Measurements from ENCODE around the gene SMYD2. TPM values are rescaled to one million over a fixed set of nuclear protein-coding genes. Genes with fewer than 3 reads are reported as not detected.
A peak's percentile ranks its signal among the peaks of the same experiment; 100 is the strongest.

The SMYD2 gene
- total and polyA plus RNA-seq, 2 donors (not counting 1 experiment from before 2014, with no cell fraction given): 23.3 to 39.2 TPM

DNA sequence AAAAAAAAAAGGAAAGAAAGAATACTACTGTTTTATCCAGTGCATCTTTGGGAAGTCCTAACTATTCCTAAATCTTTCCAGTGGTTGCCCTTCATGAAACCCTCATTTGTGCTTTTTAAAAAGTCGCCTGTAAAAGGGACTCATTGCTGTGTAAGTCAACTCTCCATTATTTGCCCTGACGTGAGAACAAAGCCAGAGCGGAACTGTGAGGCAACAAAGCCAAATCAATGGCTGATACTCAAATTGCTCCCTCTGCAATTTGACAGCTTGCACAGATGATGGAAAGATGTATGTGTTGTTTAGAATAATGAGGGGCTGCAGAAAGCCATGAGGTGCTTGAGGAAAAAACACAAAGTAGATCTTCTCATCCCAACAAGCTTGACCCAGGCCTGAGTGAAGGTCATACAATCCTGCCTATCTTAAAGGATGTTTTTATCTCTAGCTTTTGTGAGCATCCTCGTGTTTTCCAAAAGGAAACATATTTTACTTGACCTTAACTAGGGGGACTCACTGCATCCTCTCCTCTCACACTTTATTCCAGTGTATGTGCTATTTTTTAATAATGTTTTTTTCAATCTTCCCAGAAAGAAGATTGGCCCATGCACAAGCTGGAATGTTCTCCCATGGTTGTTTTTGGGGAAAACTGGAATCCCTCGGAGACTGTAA, 33.4 kb downstream of the SMYD2 start:
- H3K27me3 ChIP-seq (ENCODE audit: control insufficient read depth, insufficient read depth, low read length): no peaks in the 10 kb centered on the region
- no peak overlapping the region for H3K27ac ChIP-seq (ENCODE audit: insufficient read depth, low read length)
- DNase-seq (ENCODE audit: low read depth in 2 of 2): no peak
- no peaks in the 10 kb centered on the region for H3K79me2 ChIP-seq (ENCODE audit: control insufficient read depth, insufficient read depth, low read length)
- H3K4me3 ChIP-seq (replicated peaks in 1 of 4; ENCODE audit: control extremely low read depth in 1 of 4, insufficient read depth in 1 of 4, low read depth in 3 of 4, low read length in 4 of 4): no peak overlapping the region
- H3K9ac ChIP-seq (ENCODE audit: insufficient read depth, low read length): no peak overlapping the region
- H3K4me2 ChIP-seq (ENCODE audit: extremely low read depth, insufficient read depth, low read length): no peak overlapping the region
- no peaks in the 10 kb centered on the region for H3K36me3 ChIP-seq (ENCODE audit: control insufficient read depth, insufficient read depth, low read length)
- H4K20me1 ChIP-seq (ENCODE audit: control insufficient read depth, extremely low read depth, insufficient read depth, low read length): no peaks in the 10 kb centered on the region
- H3K4me1 ChIP-seq (ENCODE audit: control insufficient read depth, extremely low read depth, insufficient read depth, low read length): peaks cover 2% of the 10 kb centered on the region
- TF ChIP-seq EZH2 (IDR thresholded peaks at IDR 0.05; ENCODE audit: low read length, missing control alignments): no peak
- TF ChIP-seq, protein P1, sequence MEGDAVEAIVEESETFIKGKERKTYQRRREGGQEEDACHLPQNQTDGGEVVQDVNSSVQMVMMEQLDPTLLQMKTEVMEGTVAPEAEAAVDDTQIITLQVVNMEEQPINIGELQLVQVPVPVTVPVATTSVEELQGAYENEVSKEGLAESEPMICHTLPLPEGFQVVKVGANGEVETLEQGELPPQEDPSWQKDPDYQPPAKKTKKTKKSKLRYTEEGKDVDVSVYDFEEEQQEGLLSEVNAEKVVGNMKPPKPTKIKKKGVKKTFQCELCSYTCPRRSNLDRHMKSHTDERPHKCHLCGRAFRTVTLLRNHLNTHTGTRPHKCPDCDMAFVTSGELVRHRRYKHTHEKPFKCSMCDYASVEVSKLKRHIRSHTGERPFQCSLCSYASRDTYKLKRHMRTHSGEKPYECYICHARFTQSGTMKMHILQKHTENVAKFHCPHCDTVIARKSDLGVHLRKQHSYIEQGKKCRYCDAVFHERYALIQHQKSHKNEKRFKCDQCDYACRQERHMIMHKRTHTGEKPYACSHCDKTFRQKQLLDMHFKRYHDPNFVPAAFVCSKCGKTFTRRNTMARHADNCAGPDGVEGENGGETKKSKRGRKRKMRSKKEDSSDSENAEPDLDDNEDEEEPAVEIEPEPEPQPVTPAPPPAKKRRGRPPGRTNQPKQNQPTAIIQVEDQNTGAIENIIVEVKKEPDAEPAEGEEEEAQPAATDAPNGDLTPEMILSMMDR (conservative IDR thresholded peaks at IDR 0.05 in 1 of 2, IDR thresholded peaks at IDR 0.05 in 1 of 2; ENCODE audit: low read depth in 1 of 2, low read length in 2 of 2): no peak
- no peaks in the 10 kb centered on the region for H3K9me3 ChIP-seq (ENCODE audit: control insufficient read depth, insufficient read depth, low read depth, low read length)
- H2AFZ ChIP-seq (ENCODE audit: low read length): no peak overlapping the region

DNA sequence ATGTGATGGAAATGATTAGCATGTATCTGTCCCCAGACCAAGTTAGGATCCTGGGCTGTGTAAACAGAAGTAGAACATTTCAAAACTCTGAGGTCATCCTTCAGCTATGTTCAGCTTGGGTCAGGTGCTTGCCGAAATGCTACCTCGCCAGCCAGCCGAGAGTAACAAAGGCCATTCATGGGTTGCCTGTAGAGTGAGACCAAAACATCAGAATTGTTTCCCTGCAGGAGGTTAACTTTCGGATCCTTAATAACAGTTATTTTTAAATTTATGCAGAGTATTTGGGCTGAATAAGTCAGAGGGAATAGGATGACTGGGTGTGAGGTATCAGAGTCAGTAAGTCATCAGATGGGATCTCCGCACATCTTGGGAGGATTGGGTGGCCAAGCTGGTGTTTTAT, 35.6 kb downstream of the SMYD2 start:
- Histone ChIP-seq H3K27ac (ENCODE audit: insufficient read depth, low read length) (no peak overlapping the region), H4K20me1 (ENCODE audit: control insufficient read depth, extremely low read depth, insufficient read depth, low read length) (no peaks in the 10 kb centered on the region), H2AFZ (ENCODE audit: low read length) (no peak overlapping the region), H3K79me2 (ENCODE audit: control insufficient read depth, insufficient read depth, low read length) (no peaks in the 10 kb centered on the region), H3K36me3 (ENCODE audit: control insufficient read depth, insufficient read depth, low read length) (no peaks in the 10 kb centered on the region), H3K4me2 (ENCODE audit: extremely low read depth, insufficient read depth, low read length) (no peak overlapping the region), H3K9ac (ENCODE audit: insufficient read depth, low read length) (no peak overlapping the region), H3K9me3 (ENCODE audit: control insufficient read depth, insufficient read depth, low read depth, low read length) (no peaks in the 10 kb centered on the region), H3K4me3 (replicated peaks in 1 of 4; ENCODE audit: control extremely low read depth in 1 of 4, insufficient read depth in 1 of 4, low read depth in 3 of 4, low read length in 4 of 4) (no peak overlapping the region), H3K27me3 (ENCODE audit: control insufficient read depth, insufficient read depth, low read length) (no peaks in the 10 kb centered on the region), H3K4me1 (ENCODE audit: control insufficient read depth, extremely low read depth, insufficient read depth, low read length) (peaks cover 2% of the 10 kb centered on the region)
- TF ChIP-seq EZH2 (IDR thresholded peaks at IDR 0.05; ENCODE audit: low read length, missing control alignments): no peak
- TF ChIP-seq, protein P1 (conservative IDR thresholded peaks at IDR 0.05 in 1 of 2, IDR thresholded peaks at IDR 0.05 in 1 of 2; ENCODE audit: low read depth in 1 of 2, low read length in 2 of 2): no peak
- DNase-seq (ENCODE audit: low read depth in 2 of 2): peak in 1 of 2 donors; percentile 66

DNA sequence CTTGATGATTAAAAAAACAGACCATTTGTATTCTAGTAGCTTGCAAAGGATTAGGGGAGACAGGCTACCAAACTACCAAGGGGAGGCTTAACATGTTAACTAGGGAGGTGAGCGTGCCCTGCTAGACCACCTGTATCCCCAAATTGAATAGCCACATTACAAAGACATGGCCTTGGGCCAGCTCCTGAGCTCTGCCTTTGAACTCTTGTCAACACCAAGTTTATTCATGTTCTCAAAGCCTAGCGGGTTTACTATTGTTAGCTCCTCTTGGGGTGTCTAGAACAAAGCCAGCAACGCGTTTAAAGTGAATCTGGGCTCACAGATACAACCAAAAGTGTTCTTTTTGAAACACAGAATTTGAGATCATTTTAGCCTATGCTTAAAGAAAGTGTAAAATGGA, 36.3 kb downstream of the SMYD2 start:
- no peak for DNase-seq (ENCODE audit: low read depth in 2 of 2)
- no peaks in the 10 kb centered on the region for H3K36me3 ChIP-seq (ENCODE audit: control insufficient read depth, insufficient read depth, low read length)
- H3K9ac ChIP-seq (ENCODE audit: insufficient read depth, low read length): no peak overlapping the region
- H3K4me1 ChIP-seq (ENCODE audit: control insufficient read depth, extremely low read depth, insufficient read depth, low read length): peaks cover 2% of the 10 kb centered on the region
- H3K27me3 ChIP-seq (ENCODE audit: control insufficient read depth, insufficient read depth, low read length): no peaks in the 10 kb centered on the region
- no peaks in the 10 kb centered on the region for H3K79me2 ChIP-seq (ENCODE audit: control insufficient read depth, insufficient read depth, low read length)
- no peak overlapping the region for H3K4me2 ChIP-seq (ENCODE audit: extremely low read depth, insufficient read depth, low read length)
- H3K9me3 ChIP-seq (ENCODE audit: control insufficient read depth, insufficient read depth, low read depth, low read length): no peaks in the 10 kb centered on the region
- no peak overlapping the region for H2AFZ ChIP-seq (ENCODE audit: low read length)
- H4K20me1 ChIP-seq (ENCODE audit: control insufficient read depth, extremely low read depth, insufficient read depth, low read length): no peaks in the 10 kb centered on the region
- H3K27ac ChIP-seq (ENCODE audit: insufficient read depth, low read length): no peak overlapping the region
- no peak for TF ChIP-seq EZH2 (IDR thresholded peaks at IDR 0.05; ENCODE audit: low read length, missing control alignments)
- TF ChIP-seq, protein P1 (conservative IDR thresholded peaks at IDR 0.05 in 1 of 2, IDR thresholded peaks at IDR 0.05 in 1 of 2; ENCODE audit: low read depth in 1 of 2, low read length in 2 of 2): no peak
- no peak overlapping the region for H3K4me3 ChIP-seq (replicated peaks in 1 of 4; ENCODE audit: control extremely low read depth in 1 of 4, insufficient read depth in 1 of 4, low read depth in 3 of 4, low read length in 4 of 4)
